Upper lobe of right lung (tissue), 1 donor: ENCODE measurements around the gene URB2. TPM values are rescaled to one million over a fixed set of nuclear protein-coding genes. Genes with fewer than 3 reads are reported as not detected.

Source experiments
- ATAC-seq: fragments of 200-7000 bp; cut with Tn5 transposase; one replicate; pipeline ENCODE4 v1.9.1; 2020; ENCODE audit warnings: mild to moderate bottlenecking, moderate library complexity
- DNase-seq: peaks from one replicate; pipeline ENCODE4 v3.0.0-alpha.2; 2020
- H3K27ac ChIP-seq: fragments of 200-600 bp; one replicate; pipeline ENCODE4 v1.8.0; 2022
- H3K27me3 ChIP-seq: fragments of 200-600 bp; one replicate; pipeline ENCODE4 v1.8.0; 2022; ENCODE audit warnings: mild to moderate bottlenecking
- H3K36me3 ChIP-seq: fragments of 200-600 bp; one replicate; pipeline ENCODE4 v1.8.0; 2022
- H3K4me1 ChIP-seq: fragments of 200-600 bp; one replicate; pipeline ENCODE4 v1.8.0; 2022
- H3K4me3 ChIP-seq: fragments of 200-600 bp; one replicate; pipeline ENCODE4 v1.8.0; 2022; ENCODE audit warnings: mild to moderate bottlenecking
- H3K9me3 ChIP-seq: fragments of 200-600 bp; one replicate; pipeline ENCODE4 v1.8.0; 2022
- CTCF ChIP-seq: fragments of 200-600 bp; IDR thresholded peaks from one replicate; pipeline ENCODE4 v1.8.0; 2022; ENCODE audit warnings: antibody characterized with exemption
- intact Hi-C: fragments of 100-400 bp; cut with DNase I; formaldehyde crosslinking; loops from one replicate; pipeline ENCODE4 v1.11.0; 2022
- total RNA-seq: library from RNA; stranded (reverse); fragmentation: NEBNext Ultra II Directional; extraction: Animal tissue kit (Norgen Biotek cat#: 25700); gene quantifications from one replicate; pipeline ENCODE4 v1.2.1, GENCODE V29; 2021
- donor health status: DM: no; HTN: yes; CAD: no; lungs with severe emphysema.

URB2 gene
- total RNA-seq, 1 donor from 2014 or later = 8.4 TPM

GRCh38 chr1:229582011-229582694 is 43.9 kb upstream of the URB2 start:
- H3K4me1 ChIP-seq = peaks cover 27% of the 10 kb centered on the region
- no peak overlapping the region for H3K4me3 ChIP-seq
- DNase-seq = no peak
- H3K27ac ChIP-seq = no peak overlapping the region
- no peaks in the 10 kb centered on the region for H3K36me3 ChIP-seq
- H3K9me3 ChIP-seq = no peaks in the 10 kb centered on the region
- ATAC-seq = peak; percentile 82
- no peak for TF ChIP-seq CTCF
- intact Hi-C loops = no loop called here
- no peaks in the 10 kb centered on the region for H3K27me3 ChIP-seq

DNA sequence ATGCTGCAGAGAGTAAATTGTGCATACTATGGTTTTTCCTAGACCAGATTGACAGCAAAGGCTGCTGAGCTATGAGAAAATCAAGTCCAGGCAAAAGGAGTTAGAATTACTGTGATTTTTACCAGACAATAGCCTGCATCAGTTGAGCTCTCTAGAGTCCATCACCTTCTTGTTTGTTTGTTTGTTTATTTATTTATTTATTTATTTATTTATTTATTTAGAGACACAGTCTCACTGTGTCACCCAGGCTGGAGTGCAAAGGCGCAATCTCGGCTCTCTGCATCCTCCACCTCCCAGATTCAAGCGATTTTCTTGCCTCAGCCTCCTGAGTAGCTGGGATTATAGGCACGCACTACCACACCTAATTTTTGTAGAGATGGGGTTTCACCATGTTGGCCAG is 43.3 kb upstream of the URB2 start:
- TF ChIP-seq CTCF = no peak
- Histone ChIP-seq H3K4me3 (no peak overlapping the region), H3K27ac (no peak overlapping the region), H3K27me3 (no peaks in the 10 kb centered on the region), H3K9me3 (no peaks in the 10 kb centered on the region), H3K36me3 (no peaks in the 10 kb centered on the region), H3K4me1 (peaks cover 27% of the 10 kb centered on the region)
- no peak for ATAC-seq
- intact Hi-C loops = no loop called here
- no peak for DNase-seq

- H3K9me3 ChIP-seq = no peaks in the 10 kb centered on the region
- TF ChIP-seq CTCF = no peak
- ATAC-seq (no peak), DNase-seq (no peak)
- H3K36me3 ChIP-seq = no peaks in the 10 kb centered on the region
- no peak overlapping the region for H3K27ac ChIP-seq
- H3K4me1 ChIP-seq = peaks cover 12% of the 10 kb centered on the region
- H3K27me3 ChIP-seq = no peaks in the 10 kb centered on the region
- H3K4me3 ChIP-seq = no peak overlapping the region
- intact Hi-C loops = no loop called here
Observed at GRCh38 chr1:229585338-229585737, 40.7 kb upstream of the URB2 start.

DNA sequence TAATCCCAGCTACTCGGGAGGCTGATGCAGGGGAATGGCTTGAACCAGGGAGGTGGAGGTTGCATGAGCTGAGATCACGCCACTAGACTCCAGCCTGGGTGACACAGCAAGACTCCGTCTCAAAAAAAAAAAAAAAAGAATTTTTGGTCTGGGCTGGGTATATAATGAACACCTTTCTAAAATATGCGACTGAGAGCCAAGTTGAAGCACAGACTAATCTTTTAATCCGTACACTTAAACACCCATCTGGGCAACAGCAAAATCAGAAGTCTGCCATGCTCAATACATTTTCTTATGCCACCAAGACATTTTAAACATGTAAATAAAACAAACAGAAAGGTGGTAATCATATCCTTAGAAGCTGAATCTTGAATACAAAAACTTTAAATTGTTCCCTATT is 35.9 kb upstream of the URB2 start:
- no peak for ATAC-seq
- Histone ChIP-seq H3K4me3 (no peak overlapping the region), H3K4me1 (no peaks in the 10 kb centered on the region), H3K9me3 (no peaks in the 10 kb centered on the region), H3K36me3 (peaks cover 26% of the 10 kb centered on the region), H3K27ac (no peak overlapping the region), H3K27me3 (no peaks in the 10 kb centered on the region)
- no peak for TF ChIP-seq CTCF
- intact Hi-C loops = no loop called here
- no peak for DNase-seq

DNA sequence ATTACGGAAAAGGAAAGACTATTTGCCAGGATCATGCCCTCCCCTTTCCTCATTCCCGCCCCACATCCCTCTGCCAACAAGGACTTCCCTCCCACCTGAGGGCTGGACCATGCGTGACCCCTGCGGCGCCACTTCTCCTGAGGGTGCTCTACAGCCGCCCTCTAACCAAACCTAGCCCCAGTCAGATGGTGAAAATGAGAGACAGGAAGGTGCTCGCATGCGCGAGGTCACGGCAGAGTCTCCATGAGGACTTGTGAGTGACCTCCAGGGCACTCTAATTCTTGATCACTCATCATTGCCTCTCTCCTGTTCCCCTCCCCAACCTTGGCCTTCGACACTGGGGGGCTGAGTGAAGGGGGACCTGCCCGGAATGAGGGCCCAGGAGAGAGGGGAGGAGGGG is 32.2 kb upstream of the URB2 start:
- no peak overlapping the region for H3K4me3 ChIP-seq
- DNase-seq (no peak), ATAC-seq (no peak)
- no peaks in the 10 kb centered on the region for H3K9me3 ChIP-seq
- no peaks in the 10 kb centered on the region for H3K27me3 ChIP-seq
- intact Hi-C loops = no loop called here
- H3K36me3 ChIP-seq = peaks cover 26% of the 10 kb centered on the region
- H3K27ac ChIP-seq = no peak overlapping the region
- TF ChIP-seq CTCF = no peak
- peaks cover 16% of the 10 kb centered on the region for H3K4me1 ChIP-seq
